Measurements from ENCODE around the gene IMMP2L.

IMMP2L gene

DNA sequence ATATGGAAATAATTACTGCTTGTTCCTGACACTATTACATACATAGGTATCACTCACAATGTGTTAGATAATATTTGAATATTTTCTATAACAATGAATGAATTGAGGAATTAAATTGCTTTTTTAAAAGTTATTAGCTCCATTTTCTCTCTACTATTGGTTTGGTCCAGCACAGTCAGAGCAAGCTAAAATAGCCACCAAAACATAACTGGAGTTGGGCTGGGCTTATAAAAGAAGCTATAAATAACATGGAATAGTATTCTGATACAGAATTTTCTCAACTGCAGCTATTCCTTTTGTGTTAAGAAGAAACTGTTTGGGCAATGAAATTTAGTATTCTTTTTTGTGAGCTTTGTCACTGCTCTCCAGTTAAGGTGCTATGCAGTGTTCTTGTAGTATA, 614.0 kb downstream of the IMMP2L start:
- no peaks in the 10 kb centered on the region for H3K27me3 ChIP-seq (replicated peaks; ENCODE audit: control insufficient read depth, insufficient read depth, low read length)
- no peak overlapping the region for H3K4me3 ChIP-seq (replicated peaks; ENCODE audit: low read depth, low read length)
- no peak for DNase-seq (ENCODE audit: extremely low read depth, insufficient read length)
- no peaks in the 10 kb centered on the region for H3K36me3 ChIP-seq (ENCODE audit: control insufficient read depth, insufficient read depth, low read length)
- TF ChIP-seq, protein P1, sequence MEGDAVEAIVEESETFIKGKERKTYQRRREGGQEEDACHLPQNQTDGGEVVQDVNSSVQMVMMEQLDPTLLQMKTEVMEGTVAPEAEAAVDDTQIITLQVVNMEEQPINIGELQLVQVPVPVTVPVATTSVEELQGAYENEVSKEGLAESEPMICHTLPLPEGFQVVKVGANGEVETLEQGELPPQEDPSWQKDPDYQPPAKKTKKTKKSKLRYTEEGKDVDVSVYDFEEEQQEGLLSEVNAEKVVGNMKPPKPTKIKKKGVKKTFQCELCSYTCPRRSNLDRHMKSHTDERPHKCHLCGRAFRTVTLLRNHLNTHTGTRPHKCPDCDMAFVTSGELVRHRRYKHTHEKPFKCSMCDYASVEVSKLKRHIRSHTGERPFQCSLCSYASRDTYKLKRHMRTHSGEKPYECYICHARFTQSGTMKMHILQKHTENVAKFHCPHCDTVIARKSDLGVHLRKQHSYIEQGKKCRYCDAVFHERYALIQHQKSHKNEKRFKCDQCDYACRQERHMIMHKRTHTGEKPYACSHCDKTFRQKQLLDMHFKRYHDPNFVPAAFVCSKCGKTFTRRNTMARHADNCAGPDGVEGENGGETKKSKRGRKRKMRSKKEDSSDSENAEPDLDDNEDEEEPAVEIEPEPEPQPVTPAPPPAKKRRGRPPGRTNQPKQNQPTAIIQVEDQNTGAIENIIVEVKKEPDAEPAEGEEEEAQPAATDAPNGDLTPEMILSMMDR (IDR thresholded peaks at IDR 0.05; ENCODE audit: insufficient read depth, low read length, poor library complexity, severe bottlenecking): no peak

GRCh38 chr7:110947408-110947807, 614.9 kb downstream of the IMMP2L start:
- TF ChIP-seq, protein P1 (IDR thresholded peaks at IDR 0.05; ENCODE audit: insufficient read depth, low read length, poor library complexity, severe bottlenecking): no peak
- Histone ChIP-seq H3K4me3 (replicated peaks; ENCODE audit: low read depth, low read length) (no peak overlapping the region), H3K36me3 (ENCODE audit: control insufficient read depth, insufficient read depth, low read length) (no peaks in the 10 kb centered on the region), H3K27me3 (replicated peaks; ENCODE audit: control insufficient read depth, insufficient read depth, low read length) (no peaks in the 10 kb centered on the region)
- no peak for DNase-seq (ENCODE audit: extremely low read depth, insufficient read length)

DNA sequence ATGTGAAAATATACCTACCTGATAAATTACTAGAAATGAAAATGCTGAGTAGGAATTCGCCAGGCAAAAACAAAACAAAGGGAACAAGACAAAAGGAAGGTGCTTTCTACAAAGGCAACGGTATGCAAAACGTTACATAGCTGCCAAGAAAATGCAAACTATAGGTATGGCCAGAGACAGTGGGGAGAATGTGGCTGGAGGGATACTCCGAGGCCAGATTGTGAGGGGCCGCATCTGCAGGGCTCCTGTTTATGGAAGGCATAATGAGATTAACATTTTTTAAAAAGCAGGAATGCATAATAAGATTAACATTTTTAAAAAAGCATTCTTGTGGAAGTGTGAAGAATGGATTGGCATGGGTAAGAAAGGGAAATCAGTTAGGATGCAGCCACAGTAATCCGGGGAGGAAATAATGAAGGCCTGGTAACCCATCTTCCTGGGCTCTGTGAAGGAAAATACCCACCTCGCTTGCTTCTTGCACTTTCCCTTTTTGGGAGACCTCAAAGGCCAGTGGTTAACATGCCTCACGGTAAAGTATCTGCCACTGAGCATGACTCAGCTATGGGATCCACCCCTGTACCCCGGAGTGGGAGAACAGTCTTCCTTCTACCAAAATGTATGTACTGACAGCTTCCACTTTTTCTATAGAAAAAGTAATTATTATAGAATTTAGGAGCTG, 617.2 kb downstream of the IMMP2L start:
- H3K36me3 ChIP-seq (ENCODE audit: control insufficient read depth, insufficient read depth, low read length): no peaks in the 10 kb centered on the region
- DNase-seq (ENCODE audit: extremely low read depth, insufficient read length): no peak
- TF ChIP-seq, protein P1 (IDR thresholded peaks at IDR 0.05; ENCODE audit: insufficient read depth, low read length, poor library complexity, severe bottlenecking): no peak
- H3K4me3 ChIP-seq (replicated peaks; ENCODE audit: low read depth, low read length): no peak overlapping the region
- no peaks in the 10 kb centered on the region for H3K27me3 ChIP-seq (replicated peaks; ENCODE audit: control insufficient read depth, insufficient read depth, low read length)

- TF ChIP-seq, protein P1 (IDR thresholded peaks at IDR 0.05; ENCODE audit: insufficient read depth, low read length, poor library complexity, severe bottlenecking): no peak
- no peak overlapping the region for H3K4me3 ChIP-seq (replicated peaks; ENCODE audit: low read depth, low read length)
- DNase-seq (ENCODE audit: extremely low read depth, insufficient read length): no peak
- no peaks in the 10 kb centered on the region for H3K27me3 ChIP-seq (replicated peaks; ENCODE audit: control insufficient read depth, insufficient read depth, low read length)
- H3K36me3 ChIP-seq (ENCODE audit: control insufficient read depth, insufficient read depth, low read length): no peaks in the 10 kb centered on the region
Observed at GRCh38 chr7:110944448-110944847, 617.8 kb downstream of the IMMP2L start.

DNA sequence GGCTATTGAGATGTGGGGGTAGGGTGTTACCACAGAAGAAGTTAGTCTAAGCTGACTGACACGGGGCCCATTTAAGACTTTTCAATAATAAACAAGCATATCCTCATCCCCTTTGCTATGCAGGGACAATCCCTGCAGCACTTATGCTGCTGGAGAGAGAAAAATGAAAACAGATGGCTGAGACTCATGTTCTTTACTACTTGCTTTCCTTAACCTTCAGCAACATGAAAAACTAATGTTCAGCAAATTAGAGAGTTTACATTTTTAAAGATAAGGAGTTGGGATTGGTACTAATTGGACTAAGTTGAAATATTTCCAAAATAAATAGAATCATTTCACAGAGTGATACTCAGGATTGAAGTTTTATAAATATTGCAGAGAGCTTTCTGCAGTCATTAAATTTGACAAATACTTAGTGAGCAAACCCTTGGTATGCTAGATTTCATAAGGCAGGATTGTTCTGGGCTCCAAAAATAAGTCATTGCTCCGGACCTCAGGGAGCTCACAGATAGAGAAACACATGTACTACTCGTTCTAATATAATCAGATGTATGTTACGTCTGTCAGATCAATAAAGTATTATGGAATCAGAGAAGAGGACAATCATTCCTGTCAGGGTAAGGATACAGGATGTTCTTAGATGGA, 618.5 kb downstream of the IMMP2L start:
- Histone ChIP-seq H3K27me3 (replicated peaks; ENCODE audit: control insufficient read depth, insufficient read depth, low read length) (no peaks in the 10 kb centered on the region), H3K4me3 (replicated peaks; ENCODE audit: low read depth, low read length) (no peak overlapping the region), H3K36me3 (ENCODE audit: control insufficient read depth, insufficient read depth, low read length) (no peaks in the 10 kb centered on the region)
- no peak for DNase-seq (ENCODE audit: extremely low read depth, insufficient read length)
- TF ChIP-seq, protein P1 (IDR thresholded peaks at IDR 0.05; ENCODE audit: insufficient read depth, low read length, poor library complexity, severe bottlenecking): no peak

Measured in GM06990 (cell line).